Motor neuron (in vitro differentiated cells): ENCODE measurements around the gene ZNF431. TPM values are rescaled to one million over a fixed set of nuclear protein-coding genes. Genes with fewer than 3 reads are reported as not detected.

ENCODE experiments used
- ATAC-seq, 8 experiments: fragments of 200-7000 bp; cut with Tn5 transposase; replicated peaks in 6 of 8; 2 replicates each; pipeline ENCODE4 v1.8.0; 2021; ENCODE audit warnings: mild to moderate bottlenecking in 8 of 8, moderate library complexity in 8 of 8
- H3K27ac ChIP-seq, 2 donors: fragments of 250-450 bp; sonication (Bioruptor Pico); 2 replicates each; pipeline ENCODE4 v1.9.0; 2021; ENCODE audit warnings: antibody characterized with exemption in 2 of 2, mild to moderate bottlenecking in 2 of 2, moderate library complexity in 1 of 2
- H3K4me1 ChIP-seq, 2 donors: fragments of 250-450 bp; sonication (Bioruptor Pico); replicated peaks in 1 of 2; 2 replicates each; pipeline ENCODE4 v1.6.1; 2021; ENCODE audit warnings: antibody characterized with exemption in 2 of 2, mild to moderate bottlenecking in 2 of 2, moderate library complexity in 1 of 2
- H3K4me3 ChIP-seq, 5 donors: fragments of 250-450 bp; sonication (Bioruptor Pico); 2 replicates each; pipeline ENCODE4 v1.9.0; 2021; ENCODE audit warnings: antibody characterized with exemption in 5 of 5, mild to moderate bottlenecking in 5 of 5, moderate library complexity in 4 of 5
- WGBS, 10 experiments: fragments of 450-650 bp; shearing (Covaris generic); methylation state at CpG; one replicate each; pipeline ENCODE4 v1.0.0; 2022; 5-methylcytosine and 5-hydroxymethylcytosine counted together
- in situ Hi-C, 9 experiments: fragments of 400-800 bp; cut with MboI; loops; one replicate each; pipeline ENCODE4 v1.15.0; 2021; ENCODE audit warnings: low sequenced_read_pairs in 9 of 9, low pct_unique_long_range_greater_than_20kb in 2 of 9; ENCODE audit not compliant: unreplicated experiment in 9 of 9
- total RNA-seq, 8 experiments: library from RNA; unstranded; fragments of 300-600 nt; gene quantifications; 2 replicates each; pipeline versions ENCODE4 v1.2.3 to v1.2.4, GENCODE V29; 2022

Gene ZNF431
- total RNA-seq: 10 to 100 TPM in 7 of 8 experiments, 1 to 10 TPM in 1; 7.9 to 21.3 (median 13.7) TPM

GRCh38 chr19:21141787-21142464, at the start of gene ZNF431:
TSS of gene ZNF431 (plus strand) at chr19:21142040. CDS start at chr19:21142184, 144 bp downstream.
- H3K4me1 ChIP-seq: peaks cover 0 to 2% of the 10 kb centered on the region in 2 donors
- H3K4me3 ChIP-seq: peak within 1 kb of the TSS; percentile 70 to 90 (median 82)
- in situ Hi-C loops: no loop called here
- WGBS, 10 experiments: 0 to 6% (median 0%) methylated on average over 1 to 9 of the region's 30 CpGs; no CpG with 5 or more reads in 2 of the 10 experiments
- peak; percentile 94 to 100 (median 100) for ATAC-seq
- peak within 1 kb of the TSS; percentile 89 to 91 for H3K27ac ChIP-seq

- H3K27ac ChIP-seq: no peak overlapping the region
- ATAC-seq: peak in 5 of 8 experiments; percentile 21 to 60 (median 39)
Observed at GRCh38 chr19:21092109-21092508, 49.7 kb upstream of the ZNF431 start.

DNA sequence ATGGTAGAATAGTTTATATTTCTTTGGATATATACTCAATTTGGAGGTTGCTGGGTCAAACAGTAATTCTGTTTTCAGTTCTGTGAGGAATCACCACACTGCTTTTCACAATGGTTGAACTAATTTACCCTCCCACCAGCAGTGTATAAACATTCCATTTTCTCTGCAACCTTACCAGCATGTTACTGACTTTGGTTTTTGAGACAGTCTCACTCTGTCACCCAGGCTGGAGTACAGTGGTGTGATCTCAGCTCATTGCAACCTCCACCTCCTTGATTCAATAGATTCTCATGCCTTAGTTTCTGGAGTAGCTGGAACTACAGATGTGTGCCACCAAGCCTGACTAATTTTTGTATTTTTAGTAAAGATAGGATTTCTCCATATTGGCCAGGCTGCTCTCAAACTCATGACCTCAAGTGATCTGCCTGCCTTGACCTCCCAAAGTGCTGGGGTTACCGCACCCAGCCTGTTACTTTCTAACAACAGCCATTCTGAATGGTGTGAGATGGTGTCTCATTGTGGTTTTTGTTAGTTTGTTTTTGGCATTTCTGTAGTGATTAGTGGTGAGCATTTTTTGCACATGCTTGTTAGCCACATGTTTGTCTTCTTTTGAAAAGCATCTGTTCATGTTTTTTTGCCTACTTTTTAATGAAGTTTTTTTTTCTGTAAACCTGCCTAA, 47.4 kb upstream of the ZNF431 start:
- WGBS, 10 experiments: 50 to 100% (median 100%) methylated on average over 1 of the region's 1 CpG; no CpG with 5 or more reads in 3 of the 10 experiments
- no peaks in the 10 kb centered on the region for H3K4me1 ChIP-seq

More at GRCh38 chr19:21092109-21092508, 49.7 kb upstream of the ZNF431 start:
- no peak overlapping the region for H3K4me3 ChIP-seq
- no peaks in the 10 kb centered on the region for H3K4me1 ChIP-seq
- in situ Hi-C loops: no loop called here

DNA sequence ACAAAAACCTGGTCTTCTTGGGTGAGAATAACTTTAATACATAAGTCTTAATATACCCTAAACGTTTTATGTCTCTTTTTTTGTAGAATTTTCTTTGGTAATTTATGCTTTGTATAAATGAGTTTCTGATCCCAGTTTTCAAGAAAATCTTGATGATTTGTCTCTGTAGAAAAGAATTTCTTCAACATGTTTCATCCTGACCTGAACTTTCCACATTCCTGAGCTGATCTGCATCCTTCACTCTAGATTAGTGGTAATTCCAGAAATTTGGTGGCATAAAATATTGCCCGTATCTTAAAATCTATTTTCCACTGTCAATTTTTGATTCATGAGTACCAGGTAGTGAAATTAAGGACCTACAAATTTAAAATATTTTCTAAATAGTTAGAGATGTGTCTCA, 43.5 kb upstream of the ZNF431 start:
- 33 to 100% (median 94%) methylated on average over 1 to 2 of the region's 2 CpGs; no CpG with 5 or more reads in 1 of the 10 experiments for WGBS, 10 experiments
- no peak overlapping the region for H3K4me3 ChIP-seq
- H3K4me1 ChIP-seq: no peaks in the 10 kb centered on the region
- ATAC-seq: no peak
- no peak overlapping the region for H3K27ac ChIP-seq
- in situ Hi-C loops: no loop called here

More for the DNA sequence above, 47.4 kb upstream of the ZNF431 start:
- Histone ChIP-seq H3K4me3 (no peak overlapping the region), H3K27ac (no peak overlapping the region)
- in situ Hi-C loops: no loop called here
- peak in 2 of 8 experiments; percentile 23 to 38 for ATAC-seq

DNA sequence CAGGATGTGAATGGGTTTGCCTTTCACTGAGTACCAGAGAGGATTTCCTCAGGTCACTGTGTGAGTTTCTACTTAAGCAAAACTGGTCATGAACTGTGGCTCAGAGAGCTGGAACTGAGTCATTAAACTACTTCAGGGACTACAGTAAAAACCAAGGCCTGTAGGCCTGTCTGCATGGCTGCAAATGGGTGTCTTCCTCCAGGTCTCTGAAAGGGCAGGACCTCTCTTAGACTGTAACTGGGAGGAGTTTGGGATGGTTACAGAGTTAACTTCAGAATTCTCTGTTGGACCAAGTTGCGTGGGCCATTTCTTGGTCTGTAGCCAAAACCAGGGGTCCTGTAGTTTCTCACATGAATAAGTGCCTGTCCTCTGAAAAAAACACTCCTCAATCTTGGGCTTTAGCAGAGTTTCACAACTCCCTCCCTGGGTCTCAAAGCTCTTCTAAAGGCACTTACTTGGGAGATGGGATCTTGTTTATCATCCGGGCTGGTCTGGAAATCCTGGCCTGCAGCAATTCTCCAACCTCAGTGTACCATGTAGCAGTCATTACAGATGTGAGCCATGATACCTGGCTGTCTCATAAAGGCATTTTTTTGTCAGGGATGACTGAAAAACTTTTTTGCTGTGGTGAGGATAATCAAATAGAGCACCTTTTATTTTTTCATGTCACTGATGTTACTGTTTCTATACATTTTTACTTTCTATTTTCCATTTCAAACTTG, 40.2 kb upstream of the ZNF431 start:
- in situ Hi-C loops: no loop called here
- H3K4me3 ChIP-seq: no peak overlapping the region
- no peak overlapping the region for H3K27ac ChIP-seq
- ATAC-seq: peak in 1 of 8 experiments; percentile 51
- no peaks in the 10 kb centered on the region for H3K4me1 ChIP-seq
- 80 to 100% (median 94%) methylated on average over 1 to 2 of the region's 2 CpGs; no CpG with 5 or more reads in 4 of the 10 experiments for WGBS, 10 experiments

- no peak for ATAC-seq
- in situ Hi-C loops: no loop called here
- Histone ChIP-seq H3K27ac (no peak overlapping the region), H3K4me3 (no peak overlapping the region), H3K4me1 (no peaks in the 10 kb centered on the region)
Observed at GRCh38 chr19:21109116-21109515, 32.7 kb upstream of the ZNF431 start.

- 20 to 100% (median 89%) methylated on average over 1 of the region's 1 CpG; no CpG with 5 or more reads in 1 of the 10 experiments for WGBS, 10 experiments
- Histone ChIP-seq H3K4me1 (no peaks in the 10 kb centered on the region), H3K4me3 (no peak overlapping the region), H3K27ac (no peak overlapping the region)
- in situ Hi-C loops: no loop called here
- no peak for ATAC-seq
Observed at GRCh38 chr19:21110183-21110582, 31.7 kb upstream of the ZNF431 start.

DNA sequence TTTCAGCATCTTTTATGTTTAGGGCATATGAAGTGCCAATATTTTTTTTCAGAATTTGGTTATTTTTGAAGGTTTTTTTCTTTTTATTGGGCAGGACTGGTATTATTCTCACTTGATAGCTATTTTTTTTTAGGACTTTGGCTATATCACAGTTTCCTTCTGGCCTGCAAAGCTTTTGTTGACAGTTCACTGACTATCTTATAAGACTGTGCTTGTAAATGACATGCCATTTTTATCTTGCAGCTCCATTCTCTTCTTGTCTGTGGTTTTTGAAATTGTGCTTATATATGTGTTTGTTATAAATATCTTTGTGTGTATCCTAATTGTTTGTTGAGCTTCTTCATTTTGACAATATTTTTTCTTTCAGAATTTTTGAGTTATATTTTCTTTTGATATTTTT, 26.4 kb upstream of the ZNF431 start:
- Histone ChIP-seq H3K4me3 (no peak overlapping the region), H3K4me1 (no peaks in the 10 kb centered on the region)
- in situ Hi-C loops: no loop called here

DNA sequence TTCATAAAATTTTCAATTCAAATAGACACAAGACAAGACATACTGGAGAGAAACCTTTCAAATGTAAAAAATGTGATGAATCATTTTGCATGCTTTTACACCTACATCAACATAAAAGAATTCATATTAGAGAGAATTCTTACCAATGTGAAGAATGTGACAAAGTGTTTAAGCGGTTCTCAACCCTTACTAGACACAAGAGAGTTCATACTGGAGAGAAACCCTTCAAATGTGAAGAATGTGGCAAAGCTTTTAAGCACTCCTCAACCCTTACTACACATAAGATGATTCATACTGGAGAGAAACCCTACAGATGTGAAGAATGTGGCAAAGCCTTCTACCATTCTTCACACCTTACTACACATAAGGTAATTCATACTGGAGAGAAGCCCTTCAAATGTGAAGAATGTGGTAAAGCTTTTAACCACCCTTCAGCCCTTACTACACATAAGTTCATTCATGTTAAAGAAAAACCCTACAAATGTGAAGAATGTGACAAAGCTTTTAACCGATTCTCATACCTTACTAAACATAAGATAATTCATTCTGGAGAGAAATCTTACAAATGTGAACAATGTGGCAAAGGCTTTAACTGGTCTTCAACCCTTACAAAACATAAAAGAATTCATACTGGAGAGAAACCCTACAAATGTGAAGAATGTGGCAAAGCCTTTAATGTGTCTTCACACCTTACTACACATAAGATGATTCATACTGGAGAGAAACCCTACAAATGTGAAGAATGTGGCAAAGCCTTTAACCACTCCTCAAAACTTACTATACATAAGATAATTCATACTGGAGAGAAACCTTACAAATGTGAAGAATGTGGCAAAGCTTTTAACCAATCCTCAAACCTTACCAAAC, 24.6 kb upstream of the ZNF431 start:
- WGBS, 10 experiments: 33 to 100% (median 89%) methylated on average over 1 to 2 of the region's 2 CpGs
- in situ Hi-C loops: no loop called here
- ATAC-seq: no peak
- H3K4me1 ChIP-seq: no peaks in the 10 kb centered on the region
- H3K27ac ChIP-seq: no peak overlapping the region
- H3K4me3 ChIP-seq: no peak overlapping the region

More for the DNA sequence above, 26.4 kb upstream of the ZNF431 start:
- ATAC-seq: no peak
- no peak overlapping the region for H3K27ac ChIP-seq

GRCh38 chr19:21126078-21126477, 15.8 kb upstream of the ZNF431 start:
- no peak overlapping the region for H3K4me3 ChIP-seq
- no peak for ATAC-seq
- H3K27ac ChIP-seq: no peak overlapping the region
- H3K4me1 ChIP-seq: no peaks in the 10 kb centered on the region
- in situ Hi-C loops: no loop called here

DNA sequence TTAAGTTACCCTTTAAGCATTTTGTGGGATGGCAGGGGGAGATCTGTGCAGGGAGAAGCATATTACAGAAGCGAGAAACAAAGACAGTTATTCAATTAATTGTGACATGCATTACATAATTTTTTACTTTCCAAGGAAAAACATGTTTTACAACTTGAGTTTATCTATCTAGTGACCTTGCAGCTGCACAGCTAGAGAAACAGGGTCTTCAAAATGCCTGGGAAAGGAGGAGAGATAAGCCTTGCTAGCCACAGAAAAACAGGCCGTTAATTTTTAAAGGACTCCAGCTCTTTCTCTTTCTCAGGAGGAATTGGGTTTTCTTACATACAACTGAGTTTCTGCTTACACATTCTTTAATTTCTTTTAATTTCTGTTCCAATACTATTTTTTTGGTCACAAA, 14.8 kb upstream of the ZNF431 start:
- Histone ChIP-seq H3K27ac (no peak overlapping the region), H3K4me3 (no peak overlapping the region), H3K4me1 (no peaks in the 10 kb centered on the region)
- ATAC-seq: no peak
- WGBS, 10 experiments: 38 to 100% (median 72%) methylated on average over 1 to 2 of the region's 2 CpGs; no CpG with 5 or more reads in 1 of the 10 experiments
- in situ Hi-C loops: no loop called here

DNA sequence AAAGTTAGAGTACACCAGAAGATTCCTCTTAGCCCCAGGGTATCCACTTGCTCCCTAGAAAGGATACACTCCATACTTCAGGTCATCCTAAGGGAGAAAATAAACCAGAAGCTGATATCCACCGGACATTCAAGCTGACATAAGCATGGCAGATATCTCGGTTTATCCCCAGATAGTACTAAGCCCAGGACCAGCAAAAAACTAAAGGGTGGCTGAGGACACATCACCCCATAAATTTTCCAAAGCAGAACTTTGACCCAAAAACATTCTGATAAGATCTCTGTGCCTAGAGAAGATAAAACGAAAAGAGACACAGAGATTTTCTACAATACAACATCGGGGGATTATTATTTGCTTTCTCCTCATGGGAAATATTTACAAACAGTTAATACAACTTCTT, 13.9 kb upstream of the ZNF431 start:
- in situ Hi-C loops: no loop called here
- no peaks in the 10 kb centered on the region for H3K4me1 ChIP-seq
- no peak overlapping the region for H3K4me3 ChIP-seq
- ATAC-seq: no peak
- WGBS, 10 experiments: 25 to 98% (median 73%) methylated on average over 2 to 4 of the region's 4 CpGs; no CpG with 5 or more reads in 2 of the 10 experiments
- H3K27ac ChIP-seq: no peak overlapping the region
